ENCODE results near the gene HOXC11.

DNA sequence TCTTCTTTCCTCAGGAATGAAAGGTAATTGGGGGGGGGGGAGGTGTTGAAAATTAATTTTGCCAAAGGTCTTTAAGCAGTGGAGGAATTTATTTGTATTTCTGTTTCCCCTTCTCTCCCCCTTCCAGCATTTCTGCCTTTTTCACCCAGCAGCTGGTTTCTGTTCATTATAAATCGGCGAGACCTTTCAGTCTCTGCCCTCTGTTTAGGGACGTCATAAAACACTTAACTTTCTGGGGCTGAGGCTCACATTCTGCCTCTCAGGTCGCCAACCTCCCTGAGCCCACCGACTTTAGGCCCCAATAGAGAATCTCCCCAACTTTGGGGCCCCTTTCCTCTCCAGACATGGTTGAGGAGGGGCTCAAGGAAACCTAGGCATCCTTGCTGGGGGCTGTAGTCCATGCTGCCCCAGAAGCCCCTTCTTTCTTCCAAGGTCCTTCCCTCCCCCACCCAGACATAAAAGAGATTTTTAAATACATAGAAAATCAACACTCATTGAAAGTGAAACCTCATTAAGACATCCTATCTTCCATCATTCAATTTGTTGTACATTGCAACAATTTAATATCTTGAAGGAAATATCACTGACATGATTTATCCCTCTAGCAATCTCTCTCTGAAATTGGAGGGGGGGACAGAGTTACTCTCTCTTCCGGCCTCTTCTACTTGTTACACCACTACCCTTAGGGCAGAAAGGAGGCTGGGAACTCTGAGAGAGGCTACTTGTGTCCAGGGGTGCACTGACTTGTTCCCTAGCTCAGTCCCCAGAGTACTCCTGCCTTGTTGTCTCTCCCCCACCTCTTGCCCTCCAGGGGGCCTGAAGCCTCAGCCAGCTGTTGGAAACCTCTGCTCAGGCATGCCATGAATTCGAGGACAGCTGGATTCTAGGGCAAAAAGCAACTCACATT lies 52.8 kb downstream of the HOXC11 start:
- TF ChIP-seq POLR2A (IDR thresholded peaks at IDR 0.05), result no peak
- TF ChIP-seq, protein P1, sequence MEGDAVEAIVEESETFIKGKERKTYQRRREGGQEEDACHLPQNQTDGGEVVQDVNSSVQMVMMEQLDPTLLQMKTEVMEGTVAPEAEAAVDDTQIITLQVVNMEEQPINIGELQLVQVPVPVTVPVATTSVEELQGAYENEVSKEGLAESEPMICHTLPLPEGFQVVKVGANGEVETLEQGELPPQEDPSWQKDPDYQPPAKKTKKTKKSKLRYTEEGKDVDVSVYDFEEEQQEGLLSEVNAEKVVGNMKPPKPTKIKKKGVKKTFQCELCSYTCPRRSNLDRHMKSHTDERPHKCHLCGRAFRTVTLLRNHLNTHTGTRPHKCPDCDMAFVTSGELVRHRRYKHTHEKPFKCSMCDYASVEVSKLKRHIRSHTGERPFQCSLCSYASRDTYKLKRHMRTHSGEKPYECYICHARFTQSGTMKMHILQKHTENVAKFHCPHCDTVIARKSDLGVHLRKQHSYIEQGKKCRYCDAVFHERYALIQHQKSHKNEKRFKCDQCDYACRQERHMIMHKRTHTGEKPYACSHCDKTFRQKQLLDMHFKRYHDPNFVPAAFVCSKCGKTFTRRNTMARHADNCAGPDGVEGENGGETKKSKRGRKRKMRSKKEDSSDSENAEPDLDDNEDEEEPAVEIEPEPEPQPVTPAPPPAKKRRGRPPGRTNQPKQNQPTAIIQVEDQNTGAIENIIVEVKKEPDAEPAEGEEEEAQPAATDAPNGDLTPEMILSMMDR (IDR thresholded peaks at IDR 0.05), result no peak
